Stimulated activated CD4-positive, alpha-beta T cell treated with anti-CD3 and anti-CD28 coated beads, Interleukin-12 subunit alpha, Interleukin-12 subunit beta, amount 100 ng/mL, for 24 hours (primary cell): ENCODE measurements around the gene FOXI1.
A peak's percentile ranks its signal among the peaks of the same experiment; 100 is the strongest.
"Not testable (repeated sequence)": the region's sequence is repeated elsewhere in the genome, so short reads cannot be mapped to it uniquely, and the experiment has no call there.

Experiments used
- DNase-seq, 2 experiments: peaks; one replicate each; pipeline ENCODE4 v3.0.0-alpha.2; 2020; ENCODE audit warnings: low read depth in 2 of 2

FOXI1 gene

DNA sequence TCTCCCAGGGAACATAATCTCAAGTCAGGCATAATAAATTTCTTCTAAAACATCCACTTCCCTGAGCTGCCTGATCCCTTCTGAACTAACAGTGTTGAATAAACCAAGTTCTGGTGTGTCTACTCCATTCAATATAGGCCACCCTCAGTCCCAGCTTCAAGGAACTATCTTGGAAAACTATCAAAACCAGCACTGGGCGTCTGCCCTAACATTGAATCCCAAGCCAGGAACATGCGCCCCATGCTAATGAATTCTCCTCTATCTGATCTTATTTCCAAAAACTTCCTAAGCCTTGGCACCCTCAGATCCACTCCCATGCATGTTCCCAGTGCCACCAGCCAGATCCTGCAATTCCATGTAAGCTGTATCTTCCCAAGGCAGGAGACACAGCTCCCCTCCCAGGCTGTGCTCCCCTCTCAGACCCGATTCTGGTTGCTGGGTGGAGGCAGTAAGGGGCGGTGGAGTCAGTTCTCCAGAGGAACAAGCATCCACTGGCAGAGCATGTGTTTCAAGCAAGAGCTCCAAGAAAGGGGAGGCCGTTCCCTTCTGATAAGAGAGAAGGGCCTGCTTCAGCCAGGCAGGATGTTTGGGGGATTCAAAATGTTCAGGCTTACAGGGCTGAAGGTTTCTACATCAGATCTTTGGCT, 13.1 kb upstream of the FOXI1 start:
- DNase-seq, result no peak

- not testable (repeated sequence) for DNase-seq
Observed at GRCh38 chr5:170094329-170094728, 11.4 kb upstream of the FOXI1 start.

- no peak for DNase-seq
Observed at GRCh38 chr5:170095646-170096045, 10.1 kb upstream of the FOXI1 start.

DNA sequence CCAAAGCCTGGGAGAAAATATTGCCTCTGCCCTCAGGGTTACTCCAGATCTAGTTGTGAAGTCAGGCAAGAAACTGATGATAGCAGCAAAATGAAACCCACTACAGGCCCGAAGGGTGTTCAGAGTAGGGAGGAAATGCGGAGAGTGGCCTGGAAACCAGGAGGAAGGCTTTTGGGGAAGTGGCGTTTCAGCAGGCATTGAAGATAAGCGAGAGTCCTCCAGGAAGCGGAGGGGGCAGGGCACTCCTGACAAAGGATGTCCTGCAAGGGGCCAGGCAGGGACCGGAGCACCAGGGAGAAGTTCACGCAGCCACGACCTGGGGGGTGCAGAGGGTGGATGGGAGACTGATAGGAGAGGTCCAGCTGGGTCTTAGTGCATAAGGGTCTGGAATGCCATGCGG, 7.8 kb upstream of the FOXI1 start:
- no peak for DNase-seq

GRCh38 chr5:170100066-170100943, 5.4 kb upstream of the FOXI1 start:
- DNase-seq, result peak; percentile 21 to 72

DNA sequence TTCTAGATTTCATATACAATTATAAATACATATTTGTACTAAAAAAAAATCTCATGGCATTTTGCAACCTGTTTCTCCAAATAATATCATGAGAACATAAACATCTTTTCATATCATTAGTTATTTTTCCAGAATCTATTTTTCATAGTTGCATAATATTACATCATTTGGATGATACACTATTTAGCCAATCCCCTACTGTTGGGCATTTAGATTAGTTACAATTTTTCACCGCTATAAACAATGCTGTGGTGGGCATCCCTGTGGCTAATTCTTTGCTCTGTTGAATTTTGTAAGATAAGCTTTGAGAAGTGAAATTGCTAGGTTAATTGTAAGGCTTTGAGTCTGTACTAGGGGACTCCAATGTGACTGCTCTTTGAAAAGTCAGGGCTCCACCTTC, 2.2 kb upstream of the FOXI1 start:
- DNase-seq, result no peak

DNA sequence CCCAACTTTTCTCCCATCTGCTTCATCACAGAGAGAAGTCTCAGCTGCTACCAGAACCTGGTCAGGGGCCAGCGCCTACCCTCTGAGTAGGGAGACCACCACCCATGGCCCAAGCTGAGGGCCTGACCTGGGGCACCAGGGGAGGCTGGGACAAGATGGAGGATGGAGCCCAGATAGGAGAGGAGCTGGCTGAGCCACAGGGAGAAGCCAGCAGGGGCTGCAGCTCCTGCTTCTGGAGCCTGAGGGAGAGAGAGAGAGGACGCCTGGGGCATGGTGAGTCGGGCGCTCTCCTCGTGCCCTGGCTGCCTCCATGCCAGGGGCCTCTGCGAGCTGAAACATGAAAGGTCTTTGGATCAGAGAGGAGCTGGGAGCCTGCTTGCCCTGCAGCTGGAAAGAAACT, 1.4 kb upstream of the FOXI1 start:
- no peak for DNase-seq

DNA sequence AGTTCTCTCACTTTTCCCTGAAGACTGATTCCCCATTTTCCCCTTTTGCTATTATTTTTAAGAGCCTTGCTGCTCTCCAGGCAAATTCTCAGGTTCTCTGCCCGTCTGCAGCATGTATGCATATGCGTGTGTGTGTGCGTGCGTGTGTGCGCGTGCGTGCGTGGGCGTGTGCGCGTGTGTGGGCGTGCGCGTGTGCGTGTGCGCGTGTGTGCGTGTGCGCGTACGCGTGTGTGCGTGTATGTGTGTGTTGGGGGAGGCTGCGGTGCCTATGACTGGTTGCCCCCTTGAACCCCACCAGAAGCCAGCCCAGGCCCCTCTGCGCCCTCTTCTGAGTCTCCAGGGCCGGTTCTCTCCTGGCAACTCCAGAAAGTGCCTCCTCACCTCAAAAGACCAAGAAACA, 987 bp upstream of the FOXI1 start:
- DNase-seq, result no peak

GRCh38 chr5:170107674-170108073, 2.0 kb downstream of the FOXI1 start:
- DNase-seq, result no peak

DNA sequence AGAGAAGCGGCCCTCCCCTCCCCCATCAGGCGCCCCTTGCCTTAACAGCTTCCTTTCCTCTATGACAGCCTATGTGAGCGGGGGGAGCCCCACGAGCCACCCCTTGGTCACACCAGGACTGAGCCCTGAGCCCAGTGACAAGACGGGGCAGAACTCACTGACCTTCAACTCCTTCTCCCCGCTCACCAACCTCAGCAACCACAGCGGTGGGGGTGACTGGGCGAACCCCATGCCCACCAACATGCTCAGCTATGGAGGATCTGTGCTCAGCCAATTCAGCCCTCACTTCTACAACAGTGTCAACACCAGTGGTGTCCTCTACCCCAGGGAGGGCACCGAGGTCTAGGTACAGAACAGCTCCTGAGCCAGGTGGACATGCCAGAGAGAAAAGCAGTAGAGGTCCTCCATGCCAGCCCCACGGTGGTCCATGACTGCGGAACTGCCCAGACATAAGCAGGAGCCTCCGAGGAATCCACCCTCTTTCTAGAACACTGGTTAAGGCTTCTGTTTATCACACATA, 2.6 kb downstream of the FOXI1 start:
- DNase-seq, result no peak

DNA sequence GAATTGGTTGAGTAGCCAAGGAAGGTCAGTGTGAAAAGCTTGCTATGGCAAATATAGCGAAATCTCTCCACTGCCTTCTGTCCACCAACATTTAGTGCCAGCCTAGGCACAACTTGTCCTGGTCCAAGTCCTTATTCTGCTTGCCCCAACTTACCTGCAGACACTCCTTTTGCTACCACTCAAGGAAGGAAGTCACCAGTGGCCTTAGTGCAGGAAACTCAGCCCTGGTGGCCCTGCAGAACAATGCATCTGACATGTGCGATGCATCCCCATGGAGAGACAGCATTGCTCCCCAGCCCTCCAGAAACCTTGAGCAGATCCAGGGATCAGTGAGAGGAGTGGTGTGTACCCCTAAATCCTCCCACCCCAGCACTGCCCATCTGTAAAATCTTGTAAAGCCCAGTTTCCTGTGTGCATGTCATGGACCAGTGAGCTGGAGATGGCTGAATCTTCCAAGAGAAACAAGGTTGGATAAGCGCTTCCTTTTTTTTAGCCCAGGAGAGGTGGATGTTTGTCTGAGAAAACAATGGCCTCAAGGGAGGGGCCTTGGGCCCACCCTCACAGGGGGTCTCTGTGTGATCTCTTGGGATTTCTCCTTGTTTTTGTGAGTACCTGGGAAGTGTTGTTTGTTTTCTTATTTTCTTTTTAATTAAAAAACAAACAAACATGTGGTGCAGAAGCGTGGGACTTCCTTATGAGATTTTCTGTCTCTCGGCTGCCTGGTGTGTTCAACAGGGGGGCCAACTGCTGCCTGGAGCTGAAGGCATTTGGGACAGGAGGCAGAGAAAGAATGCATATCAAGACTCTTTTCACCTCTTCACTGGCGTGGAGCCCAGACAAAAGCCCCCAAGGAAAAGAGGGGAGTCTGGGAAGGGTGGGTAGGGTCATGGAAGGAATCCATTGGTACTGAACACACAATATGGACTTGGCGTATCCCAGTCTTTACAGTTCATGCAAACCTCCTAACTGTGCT, 3.6 kb downstream of the FOXI1 start:
- no peak for DNase-seq

- no peak for DNase-seq
Observed at GRCh38 chr5:170110403-170111087, 4.8 kb downstream of the FOXI1 start.

GRCh38 chr5:170111088-170111785, 5.5 kb downstream of the FOXI1 start:
- DNase-seq, result no peak

DNA sequence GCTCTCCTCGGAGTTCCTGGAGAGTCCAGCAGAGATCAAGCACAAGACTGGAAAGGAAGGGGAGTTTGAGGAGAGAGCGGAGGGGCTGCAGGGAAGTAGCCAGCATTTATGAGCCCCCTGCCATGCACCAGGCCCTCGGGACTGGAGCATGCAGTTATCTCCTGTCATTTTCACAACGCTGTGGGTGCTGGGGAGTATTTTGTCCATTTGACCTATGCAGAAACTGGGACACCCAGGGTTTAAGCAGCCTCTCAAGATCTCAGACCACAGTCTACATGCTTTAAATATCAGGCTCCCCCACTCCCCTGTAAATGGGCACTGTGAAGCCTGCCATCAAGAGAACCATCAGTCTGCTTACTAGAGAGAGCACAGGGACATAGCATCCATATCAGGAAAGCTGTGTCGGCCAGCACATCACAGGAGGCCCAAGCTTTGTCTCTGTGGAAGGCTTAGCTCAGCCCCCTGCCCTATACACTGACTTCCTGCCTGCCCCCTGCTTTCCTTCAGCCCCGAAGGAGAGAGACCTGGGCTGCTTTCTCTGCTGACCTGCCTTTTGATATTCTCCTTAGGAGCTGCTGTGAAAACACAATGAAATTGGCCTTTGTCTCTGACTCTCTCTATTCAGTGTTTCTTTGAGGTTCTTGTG, 7.3 kb downstream of the FOXI1 start:
- no peak for DNase-seq

GRCh38 chr5:170113522-170113900, 7.8 kb downstream of the FOXI1 start:
- no peak for DNase-seq

DNA sequence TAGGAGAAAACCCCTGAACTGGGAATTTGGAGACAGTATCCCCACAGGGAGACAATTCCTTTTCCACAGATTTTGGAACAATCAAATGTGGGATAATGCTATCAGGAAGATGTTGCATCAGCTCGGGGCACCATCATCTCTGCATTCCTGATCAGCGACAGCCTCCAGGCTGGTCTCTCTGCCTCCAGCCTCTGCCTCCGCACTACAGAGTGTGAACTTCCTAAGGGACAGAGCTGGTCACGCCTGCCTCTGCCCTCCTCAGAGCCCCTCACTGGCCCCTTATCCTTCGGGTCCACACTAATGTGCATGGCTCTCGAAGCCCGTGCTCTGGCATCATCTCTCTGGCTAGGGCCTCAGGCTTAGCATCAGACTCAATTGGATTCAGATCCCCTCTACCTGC, 8.6 kb downstream of the FOXI1 start:
- DNase-seq, result no peak

DNA sequence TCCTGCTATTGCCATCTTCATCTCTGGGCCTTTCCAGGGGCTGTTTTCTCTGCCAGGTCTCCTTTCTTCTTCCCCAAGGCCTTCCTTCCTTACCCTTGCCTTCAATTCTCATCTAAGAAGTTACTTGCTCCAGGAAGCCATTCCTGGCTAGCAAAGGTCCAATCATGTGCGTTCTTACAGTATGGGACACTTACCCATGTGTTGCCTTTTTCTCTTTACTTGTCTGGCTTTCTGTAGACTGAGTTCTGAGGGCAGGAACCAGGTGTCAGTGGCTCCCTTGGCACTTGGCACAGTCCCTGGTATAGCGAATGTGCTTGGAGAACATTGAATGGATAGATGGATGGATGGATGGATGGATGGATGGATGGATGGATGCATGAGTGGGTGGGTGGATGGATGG, 10.2 kb downstream of the FOXI1 start:
- no peak for DNase-seq

DNA sequence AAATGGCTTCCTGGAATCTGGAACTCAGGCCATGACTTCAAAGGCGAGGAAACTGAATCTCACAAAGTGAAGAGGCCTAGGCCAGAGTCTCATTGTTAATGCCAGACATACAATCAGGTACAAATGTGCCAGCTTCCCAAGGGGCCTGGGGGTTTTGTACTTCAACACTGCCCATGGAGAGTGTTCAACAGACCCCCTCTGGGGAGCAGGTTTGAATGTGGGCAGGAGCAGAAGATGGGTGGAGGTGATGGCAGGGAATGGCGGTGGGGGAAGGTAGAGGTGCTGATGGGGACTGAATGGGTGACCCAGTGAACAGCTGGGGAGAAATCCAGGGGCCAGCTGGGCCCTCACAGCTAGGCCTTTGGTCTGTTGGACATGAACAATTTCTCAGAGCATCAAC, 12.0 kb downstream of the FOXI1 start:
- no peak for DNase-seq

DNA sequence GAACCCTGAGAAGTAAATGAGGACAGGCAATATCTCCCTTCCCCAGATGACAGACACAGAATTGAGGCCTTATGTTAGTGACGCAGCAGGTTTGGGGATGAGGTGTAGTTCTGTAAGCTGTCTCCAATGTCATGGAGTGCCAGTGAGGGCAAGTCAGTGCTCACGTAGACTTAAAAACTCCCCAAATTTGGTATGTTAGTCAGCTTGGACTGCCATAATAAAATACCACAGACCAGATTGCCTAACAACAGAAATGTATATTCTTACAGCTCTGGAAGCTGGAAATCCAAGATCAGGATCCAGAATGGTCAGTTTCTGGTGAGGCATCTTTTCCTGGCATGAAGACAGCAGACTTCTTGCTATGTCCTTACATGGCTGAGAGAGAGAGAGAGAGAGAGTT, 14.9 kb downstream of the FOXI1 start:
- no peak for DNase-seq

DNA sequence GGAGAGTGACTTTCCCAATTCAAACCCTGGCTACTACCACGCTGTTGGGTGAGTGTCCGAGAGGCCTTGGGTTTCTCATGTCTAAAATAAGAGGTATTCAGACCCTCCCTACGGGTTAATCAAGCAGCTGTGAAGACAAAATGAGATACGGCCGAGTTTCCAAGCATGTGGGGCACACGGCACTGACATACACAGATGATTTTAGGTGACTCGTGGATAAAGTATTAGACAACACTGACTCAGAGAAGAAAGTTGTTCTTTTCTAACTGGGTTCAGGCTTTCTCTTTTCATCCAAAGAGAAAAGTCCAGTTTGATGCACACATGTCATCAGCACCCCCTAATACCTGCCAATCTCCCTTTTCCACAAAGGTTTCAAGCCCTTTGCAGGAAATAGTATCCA, 15.6 kb downstream of the FOXI1 start:
- DNase-seq, result no peak
